H9 (cell line): ENCODE measurements around the gene TMCO4. TPM values are rescaled to one million over a fixed set of nuclear protein-coding genes. Genes with fewer than 3 reads are reported as not detected.

Source experiments
- DNase-seq: peaks from one replicate; pipeline ENCODE4 v3.0.0-alpha.2; 2017
- H2AFZ ChIP-seq: one replicate; pipeline ENCODE4 v1.6.1; 2013; ENCODE audit warnings: mild to moderate bottlenecking, low read length, control low read depth, moderate library complexity
- H2AK5ac ChIP-seq: 2 replicates; pipeline ENCODE4 v1.6.1; 2013; ENCODE audit warnings: low read length, control low read depth, mixed read lengths; ENCODE audit not compliant: insufficient read length
- H2BK120ac ChIP-seq: one replicate; pipeline ENCODE4 v1.6.1; 2013; ENCODE audit warnings: low read depth, mild to moderate bottlenecking, low read length, control low read depth, inconsistent platforms; ENCODE audit not compliant: poor library complexity, severe bottlenecking
- H2BK12ac ChIP-seq: 2 replicates; pipeline ENCODE4 v1.6.1; 2013; ENCODE audit warnings: low read length, control low read depth, mixed read lengths, low read depth; ENCODE audit not compliant: insufficient read length
- H2BK15ac ChIP-seq: 2 replicates; pipeline ENCODE4 v1.6.1; 2013; ENCODE audit warnings: low read depth, low read length, control low read depth
- H2BK20ac ChIP-seq: one replicate; pipeline ENCODE4 v1.6.1; 2013; ENCODE audit warnings: low read depth, mild to moderate bottlenecking, low read length, control low read depth, inconsistent platforms; ENCODE audit not compliant: poor library complexity, severe bottlenecking
- H2BK5ac ChIP-seq: 2 replicates; pipeline ENCODE4 v1.6.1; 2013; ENCODE audit warnings: low read length, control low read depth, mixed read lengths; ENCODE audit not compliant: insufficient read length
- H3K14ac ChIP-seq: 2 replicates; pipeline ENCODE4 v1.6.1; 2013; ENCODE audit warnings: low read length, control low read depth; ENCODE audit not compliant: insufficient read depth
- H3K18ac ChIP-seq: 2 replicates; pipeline ENCODE4 v1.6.1; 2013; ENCODE audit warnings: low read depth, mild to moderate bottlenecking, mixed read lengths, low read length, control low read depth; ENCODE audit not compliant: insufficient read length
- H3K23ac ChIP-seq: 2 replicates; pipeline ENCODE4 v1.6.1; 2013; ENCODE audit warnings: low read length, control low read depth, mixed read lengths, low read depth; ENCODE audit not compliant: insufficient read length
- H3K23me2 ChIP-seq: 2 replicates; pipeline ENCODE4 v1.6.1; 2013; ENCODE audit warnings: low read depth, mild to moderate bottlenecking, mixed read lengths, low read length, control low read depth; ENCODE audit not compliant: insufficient read length, poor library complexity, severe bottlenecking
- H3K27ac ChIP-seq: 2 replicates; pipeline ENCODE4 v1.5.1; 2013; ENCODE audit warnings: low read length, control low read depth, mixed read lengths, low read depth; ENCODE audit not compliant: insufficient read length
- H3K27me3 ChIP-seq: 2 replicates; pipeline ENCODE4 v1.6.1; 2013; ENCODE audit warnings: low read length, control low read depth, inconsistent platforms; ENCODE audit not compliant: insufficient read depth
- H3K4ac ChIP-seq: 2 replicates; pipeline ENCODE4 v1.6.1; 2013; ENCODE audit warnings: low read depth, mild to moderate bottlenecking, control low read depth, inconsistent platforms, low read length, moderate library complexity
- H3K4me1 ChIP-seq: 2 replicates; pipeline ENCODE4 v1.6.1; 2013; ENCODE audit warnings: low read length, control low read depth, inconsistent platforms; ENCODE audit not compliant: insufficient read depth
- H3K4me2 ChIP-seq: 2 replicates; pipeline ENCODE4 v1.6.1; 2013; ENCODE audit warnings: low read length, control low read depth, mixed read lengths; ENCODE audit not compliant: insufficient read length, insufficient read depth
- H3K56ac ChIP-seq: 2 replicates; pipeline ENCODE4 v1.6.1; 2013; ENCODE audit warnings: low read depth, mild to moderate bottlenecking, mixed read lengths, low read length, control low read depth; ENCODE audit not compliant: insufficient read length
- H3K79me1 ChIP-seq: 2 replicates; pipeline ENCODE4 v1.6.1; 2013; ENCODE audit warnings: low read depth, mild to moderate bottlenecking, moderate library complexity, low read length, control low read depth, inconsistent platforms; ENCODE audit not compliant: insufficient read depth, poor library complexity, severe bottlenecking
- H3K79me2 ChIP-seq: 2 replicates; pipeline ENCODE4 v1.6.1; 2013; ENCODE audit warnings: low read length, control low read depth, inconsistent platforms; ENCODE audit not compliant: insufficient read depth
- H3K9ac ChIP-seq: 2 replicates; pipeline ENCODE4 v1.6.1; 2013; ENCODE audit warnings: low read length, control low read depth, mixed read lengths; ENCODE audit not compliant: insufficient read length; ENCODE audit errors: extremely low read depth
- H3K9me3 ChIP-seq: one replicate; pipeline ENCODE4 v1.6.1; 2013; ENCODE audit warnings: low read depth, low read length, inconsistent platforms; ENCODE audit not compliant: control insufficient read depth
- H3T11ph ChIP-seq: one replicate; pipeline ENCODE4 v1.6.1; 2013; ENCODE audit warnings: mild to moderate bottlenecking, low read length, control low read depth, inconsistent platforms
- H4K20me1 ChIP-seq: one replicate; pipeline ENCODE4 v1.6.1; 2013; ENCODE audit not compliant: control insufficient read depth, insufficient read length, insufficient read depth
- H4K5ac ChIP-seq: 2 replicates; pipeline ENCODE4 v1.6.1; 2013; ENCODE audit warnings: low read depth, mild to moderate bottlenecking, mixed read lengths, low read length, control low read depth; ENCODE audit not compliant: insufficient read length
- H4K8ac ChIP-seq: replicated peaks from 2 replicates; pipeline ENCODE4 v1.6.1; 2013; ENCODE audit warnings: low read length, control low read depth, mixed read lengths, low read depth; ENCODE audit not compliant: insufficient read length
- H4K91ac ChIP-seq: 2 replicates; pipeline ENCODE4 v1.6.1; 2013; ENCODE audit warnings: low read depth, mild to moderate bottlenecking, moderate library complexity, mixed read lengths, low read length, control low read depth; ENCODE audit not compliant: insufficient read length
- H3K27ac Mint-ChIP-seq, 3 experiments: 2 replicates in 2 of 3; 3 replicates in 1 of 3; pipeline ENCODE4 v1.8.0; 2020 to 2021; ENCODE audit warnings: mixed read lengths in 3 of 3, mild to moderate bottlenecking in 1 of 3, moderate library complexity in 1 of 3
- H3K27me3 Mint-ChIP-seq: 2 replicates; pipeline ENCODE4 v1.8.0; 2021; ENCODE audit warnings: low read depth, mild to moderate bottlenecking, moderate library complexity, mixed read lengths
- H3K36me3 Mint-ChIP-seq, 3 experiments: 2 replicates in 2 of 3; 3 replicates in 1 of 3; pipeline ENCODE4 v1.8.0; 2020 to 2021; ENCODE audit warnings: low read depth in 3 of 3, mixed read lengths in 3 of 3; ENCODE audit not compliant: insufficient read depth in 1 of 3
- H3K4me1 Mint-ChIP-seq, 2 experiments: 2 replicates each; pipeline ENCODE4 v1.8.0; 2020; ENCODE audit warnings: mixed read lengths in 2 of 2
- H3K4me3 Mint-ChIP-seq, 2 experiments: 2 replicates in 1 of 2; 3 replicates in 1 of 2; pipeline ENCODE4 v1.8.0; 2020 to 2021; ENCODE audit warnings: mild to moderate bottlenecking in 2 of 2, mixed read lengths in 2 of 2, moderate library complexity in 1 of 2
- H3K9me3 Mint-ChIP-seq, 2 experiments: 2 replicates in 1 of 2; 3 replicates in 1 of 2; pipeline ENCODE4 v1.8.0; 2020; ENCODE audit warnings: mild to moderate bottlenecking in 2 of 2, mixed read lengths in 2 of 2, moderate library complexity in 1 of 2
- WGBS: extraction: QIAGEN DNeasy Blood & Tissue Kit; methylation state at CpG from one replicate; pipeline ENCODE4 v1.1.7; 2013; ENCODE audit warnings: missing lambda C conversion rate, low lambda C conversion rate, mixed read lengths; ENCODE audit not compliant: insufficient read length; ENCODE audit errors: extremely low coverage; 5-methylcytosine and 5-hydroxymethylcytosine counted together
- total RNA-seq: library from RNA; stranded (reverse); gene quantifications from 2 replicates; pipeline ENCODE4 v1.2.1, GENCODE V29; 2021
- TF ChIP-seq, protein P1 (sequence below): fragments of 200-600 bp; sonication (generic); conservative IDR thresholded peaks from 3 replicates; pipeline ENCODE4 v1.8.0; 2021; ENCODE audit warnings: antibody characterized with exemption, mild to moderate bottlenecking

Gene TMCO4
- total RNA-seq, 1 experiment from 2014 or later = 4.0 TPM

GRCh38 chr1:19639999-19640362 is 159.7 kb downstream of the TMCO4 start:
- H2BK20ac ChIP-seq = no peak overlapping the region
- no peaks in the 10 kb centered on the region; a peak in 1 of 7 replicates for H3K36me3 Mint-ChIP-seq
- peaks cover 39% of the 10 kb centered on the region for H3K27me3 Mint-ChIP-seq
- no peak overlapping the region for H2BK5ac ChIP-seq
- H3K9me3 ChIP-seq = no peaks in the 10 kb centered on the region
- H3K79me1 ChIP-seq = no peaks in the 10 kb centered on the region
- no peak overlapping the region for H3K14ac ChIP-seq
- H3K23me2 ChIP-seq = peaks cover 9% of the 10 kb centered on the region
- peaks cover 15 to 25% of the 10 kb centered on the region in 2 experiments for H3K4me1 Mint-ChIP-seq
- no peak overlapping the region for H3K4ac ChIP-seq
- peaks cover 17% of the 10 kb centered on the region; the same call in 1 of the 2 replicates for H3K27me3 ChIP-seq
- H3K56ac ChIP-seq = no peak overlapping the region
- H3K4me2 ChIP-seq = no peak overlapping the region
- TF ChIP-seq, protein P1, sequence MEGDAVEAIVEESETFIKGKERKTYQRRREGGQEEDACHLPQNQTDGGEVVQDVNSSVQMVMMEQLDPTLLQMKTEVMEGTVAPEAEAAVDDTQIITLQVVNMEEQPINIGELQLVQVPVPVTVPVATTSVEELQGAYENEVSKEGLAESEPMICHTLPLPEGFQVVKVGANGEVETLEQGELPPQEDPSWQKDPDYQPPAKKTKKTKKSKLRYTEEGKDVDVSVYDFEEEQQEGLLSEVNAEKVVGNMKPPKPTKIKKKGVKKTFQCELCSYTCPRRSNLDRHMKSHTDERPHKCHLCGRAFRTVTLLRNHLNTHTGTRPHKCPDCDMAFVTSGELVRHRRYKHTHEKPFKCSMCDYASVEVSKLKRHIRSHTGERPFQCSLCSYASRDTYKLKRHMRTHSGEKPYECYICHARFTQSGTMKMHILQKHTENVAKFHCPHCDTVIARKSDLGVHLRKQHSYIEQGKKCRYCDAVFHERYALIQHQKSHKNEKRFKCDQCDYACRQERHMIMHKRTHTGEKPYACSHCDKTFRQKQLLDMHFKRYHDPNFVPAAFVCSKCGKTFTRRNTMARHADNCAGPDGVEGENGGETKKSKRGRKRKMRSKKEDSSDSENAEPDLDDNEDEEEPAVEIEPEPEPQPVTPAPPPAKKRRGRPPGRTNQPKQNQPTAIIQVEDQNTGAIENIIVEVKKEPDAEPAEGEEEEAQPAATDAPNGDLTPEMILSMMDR = no peak
- H3K23ac ChIP-seq = no peak overlapping the region
- 0 out of 5 replicates have a peak, but pooled peaks cover 0 to 3% of the 10 kb centered on the region in 2 experiments for H3K9me3 Mint-ChIP-seq
- no peak overlapping the region for H3K27ac ChIP-seq
- WGBS = no CpG with 5 or more reads among the region's 3 CpGs
- no peak overlapping the region for H3K4me3 Mint-ChIP-seq
- no peak for DNase-seq
- no peak overlapping the region for H2AK5ac ChIP-seq
- H4K91ac ChIP-seq = no peak overlapping the region
- no peak overlapping the region for H3K9ac ChIP-seq
- no peaks in the 10 kb centered on the region for H3K79me2 ChIP-seq
- H3K27ac Mint-ChIP-seq = no peak overlapping the region
- H3T11ph ChIP-seq = no peak overlapping the region
- no peak overlapping the region for H2AFZ ChIP-seq
- no peak overlapping the region for H2BK12ac ChIP-seq
- no peak overlapping the region for H3K18ac ChIP-seq
- no peaks in the 10 kb centered on the region for H4K20me1 ChIP-seq
- H3K4me1 ChIP-seq = no peaks in the 10 kb centered on the region; the same call in 1 of the 2 replicates
- H2BK15ac ChIP-seq = no peak overlapping the region
- no peak overlapping the region for H4K8ac ChIP-seq
- no peak overlapping the region for H2BK120ac ChIP-seq
- no peak overlapping the region for H4K5ac ChIP-seq
